ENCODE results near the gene BANK1. TPM values are rescaled to one million over a fixed set of nuclear protein-coding genes. Genes with fewer than 3 reads are reported as not detected.

BANK1 gene
- total RNA-seq, 2 donors from 2014 or later: 0.53 to 0.57 TPM

- WGBS, 2 experiments (ENCODE audit: insufficient coverage in 1 of 2, insufficient read length in 1 of 2): 87% methylated on average over 1 of the region's 1 CpG; no CpG with 5 or more reads in 1 of the 2 experiments
- no peak overlapping the region for H3K9ac ChIP-seq (ENCODE audit: extremely low read depth, low read length, poor library complexity, severe bottlenecking)
- Mint-ChIP-seq H3K4me3 (no peak overlapping the region), H3K27ac (no peak overlapping the region), H3K4me1 (no peaks in the 10 kb centered on the region), H3K27me3 (ENCODE audit: insufficient read depth) (no peaks in the 10 kb centered on the region), H3K36me3 (ENCODE audit: low read depth) (no peaks in the 10 kb centered on the region), H3K9me3 (peaks cover 32% of the 10 kb centered on the region)
- no peaks in the 10 kb centered on the region for H3K27me3 ChIP-seq (ENCODE audit: control insufficient read depth, insufficient read depth, low read length, poor library complexity, severe bottlenecking)
- no peak for DNase-seq
- H3K36me3 ChIP-seq (ENCODE audit: control insufficient read depth, insufficient read depth, low read length): no peaks in the 10 kb centered on the region
- TF ChIP-seq, protein P1, sequence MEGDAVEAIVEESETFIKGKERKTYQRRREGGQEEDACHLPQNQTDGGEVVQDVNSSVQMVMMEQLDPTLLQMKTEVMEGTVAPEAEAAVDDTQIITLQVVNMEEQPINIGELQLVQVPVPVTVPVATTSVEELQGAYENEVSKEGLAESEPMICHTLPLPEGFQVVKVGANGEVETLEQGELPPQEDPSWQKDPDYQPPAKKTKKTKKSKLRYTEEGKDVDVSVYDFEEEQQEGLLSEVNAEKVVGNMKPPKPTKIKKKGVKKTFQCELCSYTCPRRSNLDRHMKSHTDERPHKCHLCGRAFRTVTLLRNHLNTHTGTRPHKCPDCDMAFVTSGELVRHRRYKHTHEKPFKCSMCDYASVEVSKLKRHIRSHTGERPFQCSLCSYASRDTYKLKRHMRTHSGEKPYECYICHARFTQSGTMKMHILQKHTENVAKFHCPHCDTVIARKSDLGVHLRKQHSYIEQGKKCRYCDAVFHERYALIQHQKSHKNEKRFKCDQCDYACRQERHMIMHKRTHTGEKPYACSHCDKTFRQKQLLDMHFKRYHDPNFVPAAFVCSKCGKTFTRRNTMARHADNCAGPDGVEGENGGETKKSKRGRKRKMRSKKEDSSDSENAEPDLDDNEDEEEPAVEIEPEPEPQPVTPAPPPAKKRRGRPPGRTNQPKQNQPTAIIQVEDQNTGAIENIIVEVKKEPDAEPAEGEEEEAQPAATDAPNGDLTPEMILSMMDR (conservative IDR thresholded peaks at IDR 0.05): no peak
- no peak overlapping the region for H3K27ac ChIP-seq (ENCODE audit: low read depth, low read length)
- peaks cover 37% of the 10 kb centered on the region for H3K9me3 ChIP-seq (ENCODE audit: control insufficient read depth, low read length)
- H3K4me1 ChIP-seq (ENCODE audit: control insufficient read depth, insufficient read depth, low read length): no peaks in the 10 kb centered on the region
- H3K4me3 ChIP-seq (ENCODE audit: low read length): no peak overlapping the region
Observed at GRCh38 chr4:102105983-102106382, 315.5 kb downstream of the BANK1 start.

DNA sequence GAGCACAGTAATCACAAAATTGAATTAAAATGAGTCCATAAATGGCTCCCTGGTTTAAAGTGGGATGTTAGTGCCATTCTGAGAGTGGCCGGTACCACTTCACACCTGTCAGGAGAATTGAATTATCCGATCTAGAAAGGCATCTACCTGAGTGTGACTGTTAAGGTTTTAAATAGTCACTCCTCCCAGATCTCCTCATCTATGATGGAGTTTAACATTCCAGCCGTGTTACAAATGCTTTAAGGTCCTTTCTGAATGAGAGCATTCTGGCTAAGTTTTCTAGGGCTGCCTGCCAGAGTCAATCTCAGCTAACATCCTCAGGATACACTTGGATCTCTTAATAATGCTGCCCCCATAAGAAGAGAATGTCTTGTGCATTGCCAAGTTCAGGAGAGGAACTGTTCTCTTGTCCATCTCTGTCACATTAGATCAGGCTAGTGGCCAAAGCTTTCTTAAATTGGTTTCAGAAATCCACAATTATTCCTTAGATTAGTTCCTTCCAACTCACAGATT, 323.6 kb downstream of the BANK1 start:
- no peak for DNase-seq
- H3K27me3 Mint-ChIP-seq (ENCODE audit: insufficient read depth): no peaks in the 10 kb centered on the region
- Histone ChIP-seq H3K27ac (ENCODE audit: low read depth, low read length) (no peak overlapping the region), H3K9ac (ENCODE audit: extremely low read depth, low read length, poor library complexity, severe bottlenecking) (no peak overlapping the region), H3K4me1 (ENCODE audit: control insufficient read depth, insufficient read depth, low read length) (no peaks in the 10 kb centered on the region), H3K9me3 (ENCODE audit: control insufficient read depth, low read length) (no peaks in the 10 kb centered on the region), H3K27me3 (ENCODE audit: control insufficient read depth, insufficient read depth, low read length, poor library complexity, severe bottlenecking) (no peaks in the 10 kb centered on the region), H3K36me3 (ENCODE audit: control insufficient read depth, insufficient read depth, low read length) (no peaks in the 10 kb centered on the region), H3K4me3 (ENCODE audit: low read length) (no peak overlapping the region)
- H3K27ac Mint-ChIP-seq: no peak overlapping the region
- WGBS, 2 experiments (ENCODE audit: insufficient coverage in 1 of 2, insufficient read length in 1 of 2): 79 to 94% methylated on average over 3 of the region's 3 CpGs
- H3K4me3 Mint-ChIP-seq: no peak overlapping the region
- no peaks in the 10 kb centered on the region for H3K36me3 Mint-ChIP-seq (ENCODE audit: low read depth)
- H3K9me3 Mint-ChIP-seq: no peaks in the 10 kb centered on the region
- H3K4me1 Mint-ChIP-seq: no peaks in the 10 kb centered on the region
- TF ChIP-seq, protein P1 (conservative IDR thresholded peaks at IDR 0.05): no peak

- Mint-ChIP-seq H3K4me1 (no peaks in the 10 kb centered on the region), H3K4me3 (no peak overlapping the region), H3K27ac (no peak overlapping the region), H3K27me3 (ENCODE audit: insufficient read depth) (no peaks in the 10 kb centered on the region), H3K36me3 (ENCODE audit: low read depth) (peaks cover 2% of the 10 kb centered on the region), H3K9me3 (peaks cover 9% of the 10 kb centered on the region)
- no peak overlapping the region for H3K4me3 ChIP-seq (ENCODE audit: low read length)
- no peaks in the 10 kb centered on the region for H3K27me3 ChIP-seq (ENCODE audit: control insufficient read depth, insufficient read depth, low read length, poor library complexity, severe bottlenecking)
- no peak overlapping the region for H3K9ac ChIP-seq (ENCODE audit: extremely low read depth, low read length, poor library complexity, severe bottlenecking)
- no peak for DNase-seq
- H3K36me3 ChIP-seq (ENCODE audit: control insufficient read depth, insufficient read depth, low read length): no peaks in the 10 kb centered on the region
- H3K4me1 ChIP-seq (ENCODE audit: control insufficient read depth, insufficient read depth, low read length): no peaks in the 10 kb centered on the region
- H3K27ac ChIP-seq (ENCODE audit: low read depth, low read length): no peak overlapping the region
- WGBS, 2 experiments (ENCODE audit: insufficient coverage in 1 of 2, insufficient read length in 1 of 2): 90 to 92% methylated on average over 2 of the region's 3 CpGs
- TF ChIP-seq, protein P1 (conservative IDR thresholded peaks at IDR 0.05): no peak
- H3K9me3 ChIP-seq (ENCODE audit: control insufficient read depth, low read length): peaks cover 5% of the 10 kb centered on the region
Observed at GRCh38 chr4:102116121-102116520, 325.6 kb downstream of the BANK1 start.

Data from endodermal cell (in vitro differentiated cells).